Skin epidermis (tissue), 12 donors: ENCODE measurements around the gene PHLDB3.

Source experiments
- H3K27ac ChIP-seq, 21 experiments: fragments of 200-600 bp; sonication (generic) in 11 of 21; one replicate each; pipeline ENCODE4 v1.5.0; 2020; ENCODE audit warnings: mild to moderate bottlenecking in 3 of 21, inconsistent platforms in 2 of 21, moderate library complexity in 2 of 21
- H3K4me3 ChIP-seq, 7 experiments: fragments of 200-600 bp; sonication (generic) in 2 of 7; one replicate each; pipeline ENCODE4 v1.5.0; 2020; ENCODE audit warnings: inconsistent platforms in 2 of 7, mild to moderate bottlenecking in 2 of 7, moderate library complexity in 1 of 7

PHLDB3 gene

DNA sequence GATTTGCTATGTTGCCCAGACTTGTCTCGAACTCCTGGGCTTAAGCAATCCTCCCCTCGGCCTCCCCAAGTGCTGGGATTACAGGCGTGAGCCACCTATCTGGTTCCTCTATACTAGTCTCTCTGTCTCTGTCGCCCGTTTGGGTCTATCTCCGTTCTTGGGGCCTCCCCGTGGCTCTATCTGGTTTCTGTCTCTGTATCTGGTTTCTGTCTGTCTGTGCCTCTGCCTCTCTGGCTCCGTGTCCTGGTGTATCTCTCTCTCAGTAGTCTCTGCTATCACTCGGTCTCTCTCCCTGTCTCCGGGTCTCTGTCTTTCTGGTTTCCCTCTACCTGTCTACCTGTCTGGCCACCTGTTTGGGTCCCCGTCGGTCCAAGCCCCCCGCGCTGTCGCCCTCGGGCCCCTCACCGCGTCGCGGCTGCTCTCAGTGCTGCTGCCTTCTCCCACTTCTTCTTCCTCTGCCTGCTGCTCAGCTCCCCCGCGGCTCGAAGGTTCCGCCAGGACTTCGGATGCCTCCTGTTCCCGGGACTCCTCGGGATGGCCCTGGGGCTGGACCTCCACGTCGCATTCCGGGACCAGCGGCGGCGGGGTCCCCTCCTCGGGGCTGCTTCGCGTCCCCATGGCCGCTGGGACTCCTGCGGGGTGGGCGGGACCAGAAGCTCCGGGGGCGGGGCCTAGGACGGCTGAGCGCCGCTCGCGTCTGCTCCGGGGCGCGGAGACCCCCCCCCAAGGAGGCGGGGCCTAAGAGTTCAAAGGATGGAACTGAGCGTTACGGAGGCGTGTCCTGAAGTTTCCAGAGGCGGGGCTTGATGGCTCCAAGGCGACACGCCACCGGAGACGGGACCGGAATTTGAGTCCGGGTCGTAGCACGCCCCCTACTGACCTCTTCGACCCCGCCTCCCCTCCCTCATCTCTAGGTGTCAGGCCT is 783 bp downstream of the PHLDB3 start:
- Histone ChIP-seq H3K4me3 (peak overlapping the region; percentile 61 to 87 (median 72)), H3K27ac (peak overlapping the region; percentile 40 to 94 (median 88))

DNA sequence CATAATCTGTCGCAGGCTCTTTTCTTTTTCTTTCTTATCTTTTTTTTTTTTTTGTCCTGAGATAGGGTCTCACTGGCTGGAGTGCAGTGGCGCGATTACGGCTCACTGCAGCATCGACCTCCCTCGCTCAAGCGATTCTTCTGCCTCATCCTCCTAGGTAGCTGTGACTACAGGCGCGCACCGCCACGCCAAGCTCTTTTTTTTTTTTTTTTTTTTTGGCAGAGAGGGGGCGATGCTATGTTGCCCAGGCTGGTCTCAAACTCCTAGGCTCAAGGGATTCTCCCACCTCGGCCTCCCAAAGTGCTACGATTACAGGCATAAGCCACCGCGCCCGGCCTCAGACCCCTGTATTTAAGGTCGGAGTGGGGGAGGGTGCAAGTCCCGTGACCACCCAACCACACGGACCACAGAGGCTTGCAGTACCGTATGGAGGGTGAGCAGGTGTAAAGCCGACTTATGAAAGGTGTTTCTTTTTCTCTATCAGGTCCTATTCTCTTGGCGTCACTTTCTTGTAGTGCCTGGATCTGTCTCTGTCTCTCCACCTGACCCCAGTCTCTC is 2.0 kb downstream of the PHLDB3 start:
- Histone ChIP-seq H3K27ac (peak overlapping the region in 1 of 21 experiments; percentile 84), H3K4me3 (peak overlapping the region in 2 of 7 experiments; percentile 71 to 72)

DNA sequence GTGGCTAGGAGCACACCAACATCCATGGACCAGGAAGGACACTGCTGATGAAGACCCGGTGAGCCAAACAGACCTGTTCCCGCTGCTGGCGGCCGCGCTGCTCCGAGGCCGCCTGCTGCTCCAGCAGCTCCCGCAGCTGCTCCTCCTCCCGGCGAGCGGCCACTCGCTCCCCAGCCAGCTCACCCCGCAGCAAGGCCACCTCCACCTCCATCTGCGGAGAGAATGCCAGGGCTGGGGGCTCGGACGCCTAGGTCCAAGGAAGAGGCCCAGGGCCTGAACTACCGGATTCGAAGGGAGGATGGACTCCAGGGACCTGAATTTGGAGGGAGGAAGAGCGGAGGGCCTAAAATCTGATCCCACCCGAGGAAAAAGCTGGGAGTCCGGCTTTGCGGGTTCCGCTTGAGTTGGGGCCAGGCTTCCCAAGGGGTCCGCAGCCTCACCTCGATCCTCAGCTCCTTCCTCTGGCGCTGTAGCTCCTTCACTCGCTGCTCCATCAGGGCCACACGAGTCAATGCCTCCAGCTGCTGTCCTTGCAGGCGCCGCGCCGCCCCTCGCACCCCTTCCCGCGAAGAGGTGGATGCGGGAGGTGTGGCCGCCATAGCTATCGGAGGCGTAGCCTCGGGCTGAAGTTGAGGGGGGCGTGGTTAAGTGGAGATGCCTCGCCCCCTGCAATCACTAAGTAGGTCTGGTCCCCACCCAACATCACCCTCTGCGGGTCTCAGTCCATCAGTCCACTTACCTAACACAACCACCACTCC is 2.7 kb downstream of the PHLDB3 start:
- Histone ChIP-seq H3K27ac (no peak overlapping the region), H3K4me3 (no peak overlapping the region)

DNA sequence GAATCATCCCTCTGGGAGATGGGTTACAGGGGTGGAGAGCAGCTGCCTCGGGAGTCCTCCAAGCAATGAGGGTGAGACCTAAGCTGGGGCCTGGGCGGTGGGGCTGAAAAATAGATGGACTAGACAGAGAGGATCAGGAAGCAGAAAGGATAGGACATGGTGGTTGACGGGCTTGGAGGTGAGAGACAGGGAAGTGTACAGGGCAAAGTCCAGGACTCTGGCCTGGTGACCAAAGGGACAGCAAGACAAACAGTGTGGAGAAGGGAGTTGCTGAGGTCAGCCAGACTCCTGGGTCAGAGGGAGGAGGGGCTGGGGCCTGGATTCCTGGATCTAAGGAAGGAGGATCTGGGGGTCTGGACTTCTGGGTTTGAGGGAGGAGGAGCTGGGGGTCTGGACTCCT is 5.5 kb downstream of the PHLDB3 start:
- Histone ChIP-seq H3K27ac (peak overlapping the region in 1 of 21 experiments; percentile 11), H3K4me3 (no peak overlapping the region)

DNA sequence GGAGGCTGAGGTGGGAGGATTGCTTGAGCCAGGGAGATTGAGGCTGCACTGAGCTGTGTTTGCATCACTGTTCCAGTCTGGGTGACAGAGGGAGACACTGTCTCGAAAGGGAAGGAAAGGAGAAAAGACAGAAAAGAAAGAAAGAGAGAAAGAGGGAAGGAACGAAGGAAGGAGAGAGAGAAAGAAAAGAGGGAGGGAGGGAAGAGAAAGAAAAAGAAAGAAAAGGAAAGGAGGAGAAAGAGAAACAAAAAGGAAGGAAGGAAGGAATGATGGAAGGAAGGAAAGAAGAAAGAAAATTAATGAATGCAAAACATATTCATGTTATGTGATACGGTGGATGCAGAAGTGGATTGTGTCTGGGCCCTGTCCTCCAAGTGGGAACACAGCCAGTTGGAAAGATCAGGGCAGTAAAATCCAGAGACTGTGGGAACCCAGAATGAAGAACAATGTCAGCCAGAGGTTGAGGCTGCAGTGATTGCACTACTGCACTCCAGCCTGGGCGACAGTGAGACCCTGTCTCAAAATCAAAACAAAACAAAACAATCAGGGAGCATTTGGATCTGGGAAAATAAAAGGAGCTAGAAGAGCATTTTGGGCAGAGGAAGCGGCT is 6.2 kb downstream of the PHLDB3 start:
- Histone ChIP-seq H3K4me3 (no peak overlapping the region), H3K27ac (no peak overlapping the region)

DNA sequence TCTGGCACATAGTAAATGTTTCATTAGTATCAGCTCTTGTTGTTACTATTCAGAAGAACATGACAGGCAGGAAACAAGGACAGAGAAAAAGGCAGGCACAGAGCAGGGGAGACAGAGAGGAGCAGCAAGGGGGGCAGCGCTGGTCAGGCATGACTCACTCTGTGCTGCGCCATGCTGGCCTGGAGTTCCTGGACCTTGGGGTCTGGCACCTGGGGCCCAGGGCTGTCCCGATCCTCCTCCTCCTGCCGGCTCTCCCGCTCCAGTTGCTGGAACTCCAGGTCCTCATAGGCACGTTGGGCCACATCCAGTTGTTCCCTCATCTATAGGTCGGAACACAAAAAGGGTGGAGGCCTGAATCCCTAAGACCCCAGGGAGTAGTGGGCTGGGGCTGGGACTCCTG is 7.6 kb downstream of the PHLDB3 start:
- no peak overlapping the region for H3K4me3 ChIP-seq
- no peak overlapping the region for H3K27ac ChIP-seq

DNA sequence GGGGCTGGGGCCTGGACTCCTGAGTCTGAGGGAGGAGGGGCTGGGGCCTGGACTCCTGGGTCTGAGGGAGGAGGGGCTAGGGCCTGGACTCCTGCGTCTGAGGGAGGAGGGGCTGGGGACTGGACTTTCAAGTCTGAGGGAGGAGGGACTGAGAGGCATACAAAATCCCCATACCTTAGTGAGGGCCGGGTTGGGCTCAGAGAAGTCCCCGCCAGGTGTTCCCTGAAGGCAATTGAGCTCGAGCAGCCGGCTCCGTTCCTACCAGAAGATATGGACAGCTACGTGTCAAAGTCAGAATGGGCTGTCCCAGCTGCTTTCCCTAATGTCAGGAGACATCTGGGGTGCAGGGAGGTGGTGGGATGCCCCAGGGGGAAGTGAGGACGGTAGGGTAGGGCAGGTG is 9.5 kb downstream of the PHLDB3 start:
- no peak overlapping the region for H3K4me3 ChIP-seq
- no peak overlapping the region for H3K27ac ChIP-seq

DNA sequence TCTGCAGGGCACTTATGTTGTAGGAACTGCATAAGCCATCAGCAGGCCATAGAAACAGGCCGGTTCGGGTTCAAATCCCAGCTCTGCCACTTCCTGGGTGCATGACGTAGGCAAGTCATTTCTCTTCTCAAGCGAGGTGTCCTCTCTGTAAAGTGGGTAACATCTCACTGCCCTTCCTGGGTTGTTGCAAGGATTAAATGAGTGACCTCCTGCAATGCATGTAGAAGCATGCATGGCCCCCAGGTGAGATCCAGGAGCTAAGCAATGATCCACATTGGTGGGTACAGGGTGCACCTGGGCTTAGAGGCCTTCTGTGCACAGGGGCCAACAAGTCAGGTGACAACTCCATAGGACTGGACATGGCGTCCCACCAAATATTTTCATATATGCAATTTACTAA is 13.8 kb downstream of the PHLDB3 start:
- no peak overlapping the region for H3K27ac ChIP-seq

DNA sequence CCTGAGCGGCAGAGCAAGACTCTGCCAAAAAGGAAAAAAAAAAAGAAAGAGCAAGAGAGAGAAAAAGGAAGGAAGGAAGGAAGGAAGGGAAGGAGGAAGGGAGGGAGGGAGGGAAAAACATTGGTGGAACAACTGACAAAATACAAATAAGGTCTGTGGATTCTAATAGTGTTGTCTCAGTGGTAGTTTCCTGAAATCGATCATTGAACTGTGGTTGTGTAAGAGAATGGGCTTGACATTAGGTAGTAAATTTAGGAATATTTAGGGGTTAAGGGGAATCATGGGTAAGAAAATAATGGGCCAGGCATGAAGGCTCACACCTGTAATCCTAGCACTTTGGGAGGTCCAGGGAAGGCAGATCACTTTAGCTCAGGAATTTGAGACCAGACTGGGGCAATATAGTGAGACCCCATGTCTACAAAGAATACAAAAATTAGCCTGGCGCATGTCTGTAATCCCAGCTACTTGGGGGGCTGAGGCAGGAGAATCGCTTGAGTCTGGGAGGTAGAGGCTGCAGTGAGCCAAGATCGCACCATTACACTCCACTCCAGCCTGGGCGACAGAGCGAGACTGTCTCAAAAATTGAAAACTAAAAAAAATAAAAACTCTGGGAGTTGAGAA is 14.5 kb downstream of the PHLDB3 start:
- H3K27ac ChIP-seq: no peak overlapping the region
- no peak overlapping the region for H3K4me3 ChIP-seq

More for the DNA sequence above, 13.8 kb downstream of the PHLDB3 start:
- H3K4me3 ChIP-seq: no peak overlapping the region

DNA sequence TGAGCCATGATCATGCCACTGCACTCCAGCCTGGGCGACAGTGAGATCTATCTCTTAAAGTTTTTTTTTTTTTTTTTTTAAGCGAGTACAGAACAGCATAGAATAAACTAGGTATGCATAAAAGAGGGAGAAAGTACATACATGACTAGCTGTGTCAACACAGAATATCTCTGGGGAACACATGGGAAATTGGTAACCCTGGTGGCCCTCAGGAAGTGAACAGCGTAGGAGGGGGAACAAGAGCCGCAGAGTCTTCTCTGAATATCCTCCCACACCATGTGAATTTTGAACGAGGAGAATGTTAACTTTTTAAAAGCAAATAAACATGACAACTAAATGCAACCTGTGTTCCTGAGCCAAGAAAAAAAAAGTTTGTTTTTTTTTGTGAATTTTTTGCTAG is 15.2 kb downstream of the PHLDB3 start:
- H3K4me3 ChIP-seq: no peak overlapping the region
- H3K27ac ChIP-seq: no peak overlapping the region

DNA sequence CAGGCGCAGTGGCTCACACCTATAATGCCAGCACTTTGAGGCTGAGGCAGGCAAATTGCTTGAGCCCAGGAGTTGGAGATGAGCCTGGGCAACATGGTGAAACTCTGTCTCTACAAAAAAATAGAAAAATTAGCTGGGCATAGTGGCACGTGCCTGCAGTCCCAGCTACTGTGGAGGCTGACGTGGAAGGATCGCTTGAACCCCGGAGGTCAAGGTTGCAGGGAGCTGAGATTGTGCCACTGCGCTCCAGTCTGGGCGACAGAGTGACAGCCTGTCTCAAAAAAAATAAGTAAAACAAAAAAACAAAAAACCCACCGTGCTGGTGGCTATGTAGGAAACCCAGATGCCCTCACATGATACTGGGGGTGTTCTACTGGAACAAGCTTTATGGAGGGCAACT is 16.4 kb downstream of the PHLDB3 start:
- no peak overlapping the region for H3K27ac ChIP-seq
- no peak overlapping the region for H3K4me3 ChIP-seq

DNA sequence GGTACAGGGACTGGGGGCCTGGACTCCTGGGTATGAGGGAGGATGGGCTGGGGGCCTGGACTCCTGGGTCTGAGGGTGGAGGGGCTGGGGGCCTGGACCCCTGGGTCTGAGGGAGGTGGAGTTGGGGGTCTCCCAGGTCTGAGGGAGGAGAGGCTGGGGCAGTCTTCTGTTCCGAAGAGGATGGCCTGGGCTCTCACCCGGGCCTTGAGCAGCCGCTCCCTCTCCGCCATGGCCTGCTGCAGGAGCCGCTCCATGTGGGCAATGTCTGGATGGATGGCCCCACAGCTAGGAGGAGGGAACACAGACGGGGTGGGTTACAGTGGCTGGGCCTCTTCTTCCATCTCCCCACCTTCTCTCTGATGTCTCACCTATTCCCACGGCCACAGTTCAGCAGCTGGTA is 18.1 kb downstream of the PHLDB3 start:
- Histone ChIP-seq H3K4me3 (no peak overlapping the region), H3K27ac (no peak overlapping the region)

DNA sequence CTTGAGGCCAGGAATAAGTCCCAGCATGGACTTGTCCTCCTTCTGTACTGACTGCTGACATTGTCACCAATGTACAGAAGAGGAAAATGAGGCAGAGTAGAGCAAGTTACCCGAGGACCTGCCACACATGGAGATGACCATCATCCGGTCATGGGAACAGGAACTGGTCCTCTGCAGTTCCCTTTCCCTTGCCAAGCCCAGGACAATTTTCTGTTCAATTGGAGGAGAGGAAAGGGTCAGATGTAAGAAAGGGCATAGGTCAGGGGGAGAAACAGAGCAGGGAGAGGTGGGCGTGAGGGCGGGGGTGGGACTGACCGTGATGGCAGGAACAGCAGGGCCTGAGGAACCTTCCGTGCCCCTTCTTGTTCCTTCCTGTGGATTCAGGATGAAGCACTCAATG is 18.6 kb downstream of the PHLDB3 start:
- no peak overlapping the region for H3K4me3 ChIP-seq

DNA sequence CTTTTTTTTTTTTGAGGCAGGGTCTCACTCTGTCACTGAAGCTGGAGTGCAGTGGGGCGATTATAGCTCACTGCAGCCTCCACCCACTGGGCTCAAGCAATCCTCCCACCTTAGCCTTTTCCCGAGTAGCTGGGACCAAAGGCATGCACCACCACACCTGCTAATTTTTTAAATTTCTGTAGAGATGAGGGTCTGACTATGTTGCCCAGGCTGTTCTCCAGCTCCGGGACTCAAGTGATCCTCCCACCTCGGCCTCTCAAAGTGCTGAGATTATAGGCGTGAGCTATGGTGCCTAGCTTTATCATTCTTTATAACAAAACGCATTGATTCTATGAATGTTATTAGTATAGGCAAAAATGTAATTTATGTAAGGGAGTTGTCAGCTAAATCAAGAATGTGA is 21.3 kb downstream of the PHLDB3 start:
- Histone ChIP-seq H3K4me3 (no peak overlapping the region), H3K27ac (no peak overlapping the region)

More for the DNA sequence above, 18.6 kb downstream of the PHLDB3 start:
- H3K27ac ChIP-seq: no peak overlapping the region

DNA sequence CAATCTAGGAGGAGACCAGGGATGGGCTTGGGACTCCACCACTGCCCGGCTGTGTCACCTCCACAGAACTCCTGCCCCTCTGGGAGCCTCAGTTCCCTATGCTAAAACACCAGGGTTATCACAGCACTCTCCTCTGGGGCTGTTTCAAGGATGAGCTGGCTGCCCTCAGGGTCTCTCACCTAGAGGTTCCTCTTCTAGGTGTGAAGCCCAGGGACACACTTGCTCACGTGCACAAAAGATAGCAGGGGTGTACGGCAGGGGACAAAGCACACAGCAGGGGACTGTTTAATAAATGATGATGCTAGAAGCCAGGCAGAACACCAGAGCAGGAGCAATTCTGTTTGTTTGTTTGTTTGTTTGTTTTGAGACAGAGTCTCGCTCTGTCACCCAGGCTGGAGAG is 22.4 kb downstream of the PHLDB3 start:
- no peak overlapping the region for H3K4me3 ChIP-seq
- H3K27ac ChIP-seq: no peak overlapping the region

DNA sequence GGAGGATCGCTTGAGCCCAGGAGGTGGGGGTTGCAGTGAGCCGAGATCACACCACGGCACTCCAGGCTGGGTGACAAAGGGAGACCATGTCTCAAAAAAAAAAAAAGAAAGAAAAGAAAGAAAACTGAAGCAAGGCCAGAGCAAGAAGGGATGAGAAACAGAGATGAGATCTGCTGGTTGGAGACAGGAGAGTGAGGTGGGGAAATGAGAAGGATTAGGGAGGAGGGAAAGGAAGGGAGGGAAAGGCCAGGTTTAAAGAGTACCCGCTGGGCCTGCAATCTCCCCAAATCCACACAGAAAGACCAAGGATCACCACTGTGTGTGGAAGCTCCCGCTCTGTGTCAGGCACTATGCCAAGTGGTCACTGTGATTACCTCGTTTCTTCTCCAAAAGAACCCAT is 22.8 kb downstream of the PHLDB3 start:
- Histone ChIP-seq H3K4me3 (no peak overlapping the region), H3K27ac (no peak overlapping the region)

DNA sequence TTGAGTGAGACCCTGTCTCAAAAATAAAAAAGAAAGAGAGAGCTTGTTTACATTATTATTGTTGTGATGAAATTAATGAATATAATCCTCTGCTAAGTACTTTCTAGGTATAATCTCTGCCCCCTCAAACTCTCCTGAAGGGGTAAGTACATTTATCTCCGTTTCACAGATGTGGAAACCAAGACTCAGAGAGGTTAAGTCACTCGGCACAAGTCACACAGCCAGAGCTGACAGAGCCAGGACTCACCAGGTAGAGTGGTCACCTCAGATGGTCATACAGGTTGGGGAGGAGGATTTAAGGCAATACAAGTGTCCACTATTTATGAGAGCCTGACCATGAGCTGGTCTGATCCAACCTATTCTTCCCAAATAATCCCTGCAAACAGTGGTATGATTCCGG is 24.0 kb downstream of the PHLDB3 start:
- Histone ChIP-seq H3K4me3 (no peak overlapping the region), H3K27ac (no peak overlapping the region)

DNA sequence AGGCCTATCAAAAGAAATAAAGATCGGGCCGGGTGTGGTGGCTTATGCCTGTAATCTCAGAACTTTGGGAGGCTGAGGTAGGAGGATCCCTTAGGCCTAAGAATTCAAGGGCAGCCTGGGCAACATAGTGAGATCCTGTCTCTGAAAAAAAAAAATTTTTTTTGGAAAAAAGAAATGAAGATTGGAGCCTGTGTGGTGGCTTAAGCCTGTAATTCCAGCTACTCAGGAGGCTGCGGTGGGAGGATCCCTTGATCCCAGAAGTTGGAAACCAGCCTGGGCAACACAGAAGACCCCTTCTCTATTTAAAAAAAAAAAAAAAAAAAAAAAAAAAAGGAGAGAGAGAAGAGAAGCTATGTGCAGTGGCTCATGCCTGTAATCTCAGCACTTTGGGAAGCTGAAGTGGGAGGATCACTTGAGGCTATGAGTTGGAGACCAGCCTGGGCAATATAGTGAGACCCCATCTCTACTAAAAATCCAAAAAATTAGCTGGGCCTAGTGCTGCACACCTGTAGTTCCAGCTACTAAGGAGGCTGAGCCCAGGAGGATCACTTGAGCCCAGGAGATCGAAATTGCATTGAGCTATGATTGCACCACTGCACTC is 24.5 kb downstream of the PHLDB3 start:
- H3K4me3 ChIP-seq: no peak overlapping the region

DNA sequence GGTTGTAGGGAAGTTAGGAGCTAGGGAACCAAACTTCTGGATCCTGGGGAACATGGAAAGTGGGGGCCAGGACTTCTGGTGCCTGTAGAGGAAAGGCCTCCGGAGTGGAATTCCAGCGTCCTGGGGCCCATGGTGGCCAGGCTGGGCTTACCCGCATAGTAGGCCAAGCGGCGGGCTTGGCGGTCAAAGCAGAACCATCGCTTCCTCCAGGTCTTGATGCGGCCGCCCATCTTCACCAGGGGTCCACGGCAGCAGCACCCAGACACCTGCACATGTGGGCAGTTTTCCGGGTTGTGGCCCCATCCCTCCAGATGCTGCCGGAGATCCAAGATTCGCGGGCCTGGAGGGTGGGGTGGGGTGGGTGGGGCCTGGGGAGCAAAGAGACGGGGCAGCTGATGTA is 25.3 kb downstream of the PHLDB3 start:
- no peak overlapping the region for H3K27ac ChIP-seq
- no peak overlapping the region for H3K4me3 ChIP-seq

More for the DNA sequence above, 24.5 kb downstream of the PHLDB3 start:
- no peak overlapping the region for H3K27ac ChIP-seq
